HG02885 (cell line): ENCODE data around the gene DNAJC17.

Source experiments
- ATAC-seq: cut with Tn5 transposase; IDR thresholded peaks from one replicate; pipeline ENCODE4 v1.9.1; 2021; ENCODE audit warnings: mild to moderate bottlenecking; ENCODE audit not compliant: unreplicated experiment, poor library complexity

DNAJC17 gene

GRCh38 chr15:40746916-40747418, 60.3 kb downstream of the DNAJC17 start:
- ATAC-seq, result no peak

- no peak for ATAC-seq
Observed at GRCh38 chr15:40744815-40745152, 62.5 kb downstream of the DNAJC17 start.

GRCh38 chr15:40743921-40744814, 63.1 kb downstream of the DNAJC17 start:
- ATAC-seq, result no peak

- ATAC-seq, result no peak
Observed at GRCh38 chr15:40743485-40743901, 63.8 kb downstream of the DNAJC17 start.

- ATAC-seq, result no peak
Observed at GRCh38 chr15:40739854-40740253, 67.4 kb downstream of the DNAJC17 start.

- no peak for ATAC-seq
Observed at GRCh38 chr15:40739047-40739446, 68.2 kb downstream of the DNAJC17 start.

DNA sequence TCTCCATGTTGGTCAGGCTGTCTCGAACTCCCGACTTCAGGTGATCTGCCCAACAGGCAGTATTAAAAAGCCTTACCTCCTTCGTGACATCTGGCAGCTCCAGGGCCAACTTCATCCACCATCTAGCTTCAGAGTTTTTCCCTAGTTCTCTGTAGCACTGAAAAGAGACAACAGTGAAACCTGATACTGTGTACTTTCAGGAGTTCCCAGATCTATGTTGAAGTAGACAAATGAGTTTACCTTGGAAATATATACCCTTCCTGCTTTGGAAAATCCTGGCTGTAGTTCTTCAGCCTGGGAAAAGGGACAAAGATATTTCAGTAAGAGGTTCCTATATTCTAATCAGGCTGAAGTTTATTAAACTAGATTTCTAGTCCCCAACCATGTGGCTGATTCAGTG, 70.2 kb downstream of the DNAJC17 start:
- ATAC-seq, result no peak

DNA sequence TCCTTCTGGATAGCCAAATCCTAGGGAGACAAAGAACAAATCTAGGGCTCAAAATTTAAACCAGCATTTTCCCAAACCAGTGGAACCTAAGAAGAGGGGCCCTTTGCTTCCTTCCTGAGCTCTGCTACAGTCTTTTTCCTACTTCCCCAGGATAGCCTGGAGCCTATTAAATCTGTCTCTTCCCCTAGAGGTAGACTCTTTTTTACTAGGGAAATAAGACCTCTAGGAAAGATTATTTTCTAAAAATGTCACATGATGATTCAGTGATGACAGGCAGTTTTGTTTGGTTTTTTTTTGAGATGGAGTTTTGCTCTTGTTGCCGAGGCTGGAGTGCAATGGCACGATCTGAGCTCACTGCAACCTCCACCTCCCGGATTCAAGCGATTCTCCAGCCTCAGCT, 70.7 kb downstream of the DNAJC17 start:
- no peak for ATAC-seq

DNA sequence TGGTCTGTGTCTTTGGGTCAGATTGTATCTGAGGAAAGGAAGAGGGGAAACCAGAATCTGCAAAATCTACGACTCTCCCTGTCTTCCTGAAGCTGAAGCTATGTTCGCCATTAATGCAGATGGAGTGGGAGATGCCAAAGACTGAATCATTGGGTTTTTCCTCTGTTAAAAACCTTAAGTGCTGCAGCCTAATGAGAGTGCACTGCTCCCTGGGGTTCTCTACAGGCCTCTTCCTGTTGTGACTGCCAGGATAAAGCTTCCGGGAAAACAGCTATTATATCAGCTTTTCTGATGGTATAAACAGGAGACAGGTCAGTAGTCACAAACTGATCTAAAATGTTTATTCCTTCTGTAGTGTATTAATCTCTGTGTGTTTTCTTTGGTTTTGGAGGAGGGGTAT, 76.2 kb downstream of the DNAJC17 start:
- ATAC-seq, result no peak

DNA sequence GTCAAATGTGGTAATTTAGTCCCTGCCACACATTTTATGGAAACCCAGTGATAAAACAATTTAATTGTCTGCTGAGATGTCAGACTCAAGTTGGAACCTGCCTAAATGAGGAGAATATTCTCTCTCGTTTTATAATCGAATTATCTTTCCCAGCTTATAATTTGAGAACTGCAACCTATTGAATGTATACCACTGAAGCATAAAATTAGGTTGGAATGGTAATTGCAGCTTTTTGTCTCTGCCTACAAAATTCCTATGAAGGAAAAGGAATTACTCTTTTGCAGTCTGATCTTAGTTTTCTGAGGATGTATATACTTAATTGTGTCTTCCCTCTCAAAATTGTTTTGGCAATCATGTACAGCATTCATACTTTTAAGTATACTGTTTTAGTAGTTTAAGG, 83.4 kb downstream of the DNAJC17 start:
- ATAC-seq, result no peak

- ATAC-seq, result no peak
Observed at GRCh38 chr15:40722934-40723333, 84.3 kb downstream of the DNAJC17 start.

DNA sequence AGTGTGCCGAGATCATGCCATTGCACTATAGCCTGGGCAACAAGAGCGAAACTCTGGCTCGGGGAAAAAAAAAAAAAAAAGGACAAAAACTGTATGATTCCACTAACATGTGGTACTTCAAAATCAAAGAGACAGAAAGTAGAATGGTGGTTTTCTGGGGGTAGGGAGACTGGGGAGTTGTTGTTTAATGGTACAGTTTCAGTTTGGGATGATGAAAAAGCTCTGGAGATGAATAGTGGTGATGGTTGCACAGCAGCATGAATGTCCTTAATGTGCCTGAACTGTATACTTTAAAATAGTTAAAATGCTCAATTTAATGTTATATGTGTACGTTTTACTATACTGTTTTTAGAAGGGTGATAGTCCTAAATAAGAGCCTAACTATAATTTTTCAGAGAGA, 84.9 kb downstream of the DNAJC17 start:
- ATAC-seq, result no peak

GRCh38 chr15:40721701-40722100, 85.6 kb downstream of the DNAJC17 start:
- ATAC-seq, result no peak

DNA sequence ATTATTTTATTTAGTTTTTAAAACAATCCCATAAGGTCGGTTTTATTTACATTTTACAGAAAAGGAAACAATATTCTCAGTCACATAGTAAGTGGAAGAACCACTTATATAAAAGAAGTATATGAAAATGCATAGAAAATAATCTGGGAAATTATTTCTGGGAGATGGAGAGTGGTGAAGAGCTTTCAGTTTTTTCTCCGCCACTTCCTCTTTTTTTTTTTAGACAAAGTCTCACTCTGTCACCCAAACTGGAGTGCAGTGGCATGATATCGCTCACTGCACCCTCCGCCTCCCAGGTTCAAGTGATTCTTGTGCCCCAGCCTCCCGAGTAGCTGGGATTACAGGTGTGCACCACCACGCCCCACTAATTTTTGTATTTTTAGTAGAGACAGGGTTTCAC, 91.1 kb downstream of the DNAJC17 start:
- no peak for ATAC-seq
